Panc1 (cell line): ENCODE data around the gene B9D1. TPM values are rescaled to one million over a fixed set of nuclear protein-coding genes. Genes with fewer than 3 reads are reported as not detected.

Experiments
- ATAC-seq: fragments of 200-7000 bp; cut with Tn5 transposase; 2 replicates; pipeline ENCODE4 v1.9.1; 2020; ENCODE audit warnings: mild to moderate bottlenecking, moderate library complexity
- BruUV-seq: library from RNA; stranded (reverse); fragments of 400-500 nt; replicated peaks from 2 replicates; lab custom pipeline; 2021; lab: Mats Ljungman, UMichigan
- CTCF ChIA-PET: fragments of 300-600 bp; sonication (Branson Sonifier 250); formaldehyde crosslinking; loops from one replicate; lab custom pipeline; 2022; ENCODE audit warnings: antibody characterized with exemption; lab: Charles Lee
- POLR2A ChIA-PET: fragments of 300-600 bp; sonication (Branson Sonifier 250); formaldehyde crosslinking; loops from one replicate; lab custom pipeline; 2022; ENCODE audit warnings: antibody characterized with exemption; lab: Charles Lee
- DNase-seq: peaks from one replicate; pipeline ENCODE4 v3.0.0-alpha.2; 2010; ENCODE audit warnings: low read depth, low spot score
- H3K27ac ChIP-seq: 2 replicates; pipeline ENCODE4 v1.5.1; 2011; ENCODE audit warnings: mild to moderate bottlenecking, low read length, inconsistent platforms
- H3K27me3 ChIP-seq: fragments of 200-500 bp; sonication (Bioruptor generic); 2 replicates; pipeline ENCODE4 v1.6.0; 2014; ENCODE audit warnings: low read length, inconsistent platforms; ENCODE audit not compliant: control insufficient read depth, insufficient read depth
- H3K36me3 ChIP-seq: fragments of 200-500 bp; sonication (Bioruptor generic); 2 replicates; pipeline ENCODE4 v1.5.1; 2014; ENCODE audit warnings: inconsistent platforms, mild to moderate bottlenecking, low read length, moderate library complexity; ENCODE audit not compliant: control insufficient read depth, insufficient read depth
- H3K4me1 ChIP-seq: 2 replicates; pipeline ENCODE4 v1.5.1; 2011; ENCODE audit warnings: inconsistent platforms, mild to moderate bottlenecking, low read length, moderate library complexity; ENCODE audit not compliant: control insufficient read depth, insufficient read depth
- H3K4me3 ChIP-seq, 2 experiments: 2 replicates each; pipeline ENCODE4 v1.5.1; 2011 to 2012; ENCODE audit warnings: low read depth in 2 of 2, low read length in 2 of 2, mild to moderate bottlenecking in 2 of 2, inconsistent platforms in 1 of 2, moderate library complexity in 1 of 2
- H3K9me3 ChIP-seq: fragments of 200-500 bp; sonication (Bioruptor generic); 2 replicates; pipeline ENCODE4 v1.5.1; 2014; ENCODE audit warnings: low read depth, mild to moderate bottlenecking, inconsistent platforms, low read length, moderate library complexity; ENCODE audit not compliant: control insufficient read depth, insufficient read depth
- POLR2AphosphoS5 ChIP-seq: IDR thresholded peaks from 2 replicates; pipeline ENCODE4 v1.6.1; 2012; ENCODE audit warnings: mild to moderate bottlenecking, low read depth, low read length, moderate library complexity
- REST ChIP-seq, 2 experiments: IDR thresholded peaks; 2 replicates each; pipeline ENCODE4 v1.6.1; 2011 to 2012; ENCODE audit warnings: low read depth in 2 of 2, control low read depth in 1 of 2, low read length in 1 of 2, mild to moderate bottlenecking in 1 of 2, moderate library complexity in 1 of 2; ENCODE audit not compliant: insufficient read depth in 1 of 2
- SIN3A ChIP-seq: IDR thresholded peaks from 2 replicates; pipeline ENCODE4 v1.6.1; 2012; ENCODE audit warnings: low read depth, mild to moderate bottlenecking, low read length, moderate library complexity, borderline replicate concordance; ENCODE audit not compliant: insufficient read depth
- TCF7L2 ChIP-seq: IDR thresholded peaks from 2 replicates; pipeline ENCODE4 v1.6.1; 2011; ENCODE audit warnings: mild to moderate bottlenecking, low read depth, low read length, inconsistent platforms
- in situ Hi-C: cut with HindIII; loops from 2 replicates; pipeline ENCODE4 v1.10.0; 2016; ENCODE audit warnings: low sequenced_read_pairs, low pct_unique_long_range_greater_than_20kb
- intact Hi-C: fragments of 100-400 bp; cut with micrococcal nuclease; formaldehyde crosslinking; loops from one replicate; pipeline ENCODE4 v1.10.0; 2022; ENCODE audit not compliant: unreplicated experiment
- total RNA-seq: library from RNA; stranded (reverse); gene quantifications from one replicate; pipeline ENCODE4 v1.2.1, GENCODE V29; 2021; ENCODE audit not compliant: unreplicated experiment
- TF ChIP-seq, protein P1 (sequence below): fragments of 450-650 bp; IDR thresholded peaks from 2 replicates; pipeline ENCODE4 v1.5.1; 2017; ENCODE audit warnings: mild to moderate bottlenecking

B9D1 gene
- total RNA-seq, 1 experiment from 2014 or later, result 19.1 TPM

DNA sequence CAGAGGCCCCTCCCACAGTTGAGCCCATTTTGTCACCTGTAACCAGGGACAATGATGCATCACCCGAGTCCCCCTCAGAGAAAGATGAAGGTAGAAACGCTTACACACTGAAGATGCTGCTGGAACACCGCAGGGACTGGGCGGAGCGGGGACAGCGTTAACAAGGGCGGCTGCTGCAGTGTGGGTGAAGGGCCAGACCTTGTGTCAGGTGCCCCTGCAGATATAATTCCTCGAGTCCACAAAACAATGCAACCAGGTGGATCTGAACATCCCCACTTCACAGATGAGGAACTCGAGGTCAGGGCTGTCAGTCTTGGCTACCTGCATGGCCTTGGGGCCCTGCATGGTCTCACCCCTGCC is 9.5 kb upstream of the B9D1 start:
- Histone ChIP-seq H3K9me3 (no peaks in the 10 kb centered on the region), H3K27ac (no peak overlapping the region), H3K4me3 (no peak overlapping the region), H3K4me1 (no peaks in the 10 kb centered on the region; the same call in 1 of the 2 replicates), H3K27me3 (no peaks in the 10 kb centered on the region), H3K36me3 (no peaks in the 10 kb centered on the region; the same call in 1 of the 2 replicates)
- no peak for DNase-seq
- POLR2A ChIA-PET, result no interaction called here
- intact Hi-C loops (no loop called here), in situ Hi-C loops (no loop called here)
- CTCF ChIA-PET, result no interaction called here
- no TSS peak for BruUV-seq
- no peak for TF ChIP-seq TCF7L2
- TF ChIP-seq SIN3A, result no peak
- TF ChIP-seq, protein P1, sequence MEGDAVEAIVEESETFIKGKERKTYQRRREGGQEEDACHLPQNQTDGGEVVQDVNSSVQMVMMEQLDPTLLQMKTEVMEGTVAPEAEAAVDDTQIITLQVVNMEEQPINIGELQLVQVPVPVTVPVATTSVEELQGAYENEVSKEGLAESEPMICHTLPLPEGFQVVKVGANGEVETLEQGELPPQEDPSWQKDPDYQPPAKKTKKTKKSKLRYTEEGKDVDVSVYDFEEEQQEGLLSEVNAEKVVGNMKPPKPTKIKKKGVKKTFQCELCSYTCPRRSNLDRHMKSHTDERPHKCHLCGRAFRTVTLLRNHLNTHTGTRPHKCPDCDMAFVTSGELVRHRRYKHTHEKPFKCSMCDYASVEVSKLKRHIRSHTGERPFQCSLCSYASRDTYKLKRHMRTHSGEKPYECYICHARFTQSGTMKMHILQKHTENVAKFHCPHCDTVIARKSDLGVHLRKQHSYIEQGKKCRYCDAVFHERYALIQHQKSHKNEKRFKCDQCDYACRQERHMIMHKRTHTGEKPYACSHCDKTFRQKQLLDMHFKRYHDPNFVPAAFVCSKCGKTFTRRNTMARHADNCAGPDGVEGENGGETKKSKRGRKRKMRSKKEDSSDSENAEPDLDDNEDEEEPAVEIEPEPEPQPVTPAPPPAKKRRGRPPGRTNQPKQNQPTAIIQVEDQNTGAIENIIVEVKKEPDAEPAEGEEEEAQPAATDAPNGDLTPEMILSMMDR, result no peak
- TF ChIP-seq REST (IDR thresholded peaks at IDR 0.05; ENCODE audit: insufficient read depth in 1 of 2, low read depth in 2 of 2, low read length in 1 of 2), result no peak
- no peak for TF ChIP-seq POLR2AphosphoS5
- ATAC-seq, result no peak

DNA sequence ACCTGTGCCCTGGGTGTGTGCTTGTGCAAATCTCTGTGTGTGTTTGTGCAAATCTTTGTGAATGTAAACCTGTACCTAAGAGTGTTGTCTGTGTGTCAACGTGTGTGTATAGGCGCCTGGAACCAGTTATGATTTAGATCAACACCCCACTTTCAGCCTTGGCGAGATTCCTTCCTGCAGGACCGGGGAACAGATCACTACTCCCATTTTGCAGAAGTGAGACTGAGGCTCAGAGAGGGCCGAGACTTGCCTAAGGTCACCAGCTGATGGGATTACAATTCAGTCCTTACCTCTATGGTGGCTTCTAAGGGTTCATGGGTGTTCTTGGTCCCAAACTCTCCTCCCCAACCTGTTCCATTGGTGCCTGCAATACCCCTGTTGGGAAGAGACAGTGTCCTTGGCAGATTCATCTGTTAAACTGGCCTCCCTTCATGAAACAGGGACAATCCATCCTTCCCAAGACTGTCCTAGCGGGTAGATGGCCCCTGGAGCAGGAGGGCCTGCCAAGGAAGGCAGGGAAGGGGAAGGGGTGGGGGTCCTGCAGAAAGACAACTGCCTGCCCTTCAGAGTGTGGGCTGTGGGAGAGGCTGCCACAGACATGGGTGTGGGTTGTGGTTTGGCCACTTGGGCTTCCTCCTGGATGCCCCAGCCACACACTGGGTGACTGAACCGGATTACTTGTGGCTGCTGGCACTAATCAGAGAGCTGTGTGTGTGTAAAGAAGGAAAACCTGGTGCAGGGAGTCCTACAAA is 8.9 kb upstream of the B9D1 start:
- POLR2A ChIA-PET, result no interaction called here
- no peak for DNase-seq

More for the DNA sequence above, 8.9 kb upstream of the B9D1 start:
- in situ Hi-C loops, result no loop called here
- ATAC-seq, result no peak
- no peaks in the 10 kb centered on the region for H3K4me1 ChIP-seq
- BruUV-seq, result no TSS peak
- no peak overlapping the region for H3K4me3 ChIP-seq
- H3K27ac ChIP-seq, result no peak overlapping the region
- intact Hi-C loops, result no loop called here
- no peak for TF ChIP-seq REST (IDR thresholded peaks at IDR 0.05; ENCODE audit: insufficient read depth in 1 of 2, low read depth in 2 of 2, low read length in 1 of 2)
- no peak for TF ChIP-seq POLR2AphosphoS5
- TF ChIP-seq, protein P1, result no peak
- TF ChIP-seq SIN3A, result no peak
- no peak for TF ChIP-seq TCF7L2
- H3K27me3 ChIP-seq, result no peaks in the 10 kb centered on the region
- no peaks in the 10 kb centered on the region for H3K36me3 ChIP-seq
- CTCF ChIA-PET, result no interaction called here
- H3K9me3 ChIP-seq, result no peaks in the 10 kb centered on the region
